ENCODE data around the gene GUCY2D.

GUCY2D gene

GRCh38 chr17:8068736-8069586, 66.5 kb downstream of the GUCY2D start:
- no peak for DNase-seq

- DNase-seq: no peak
Observed at GRCh38 chr17:8069587-8069860, 67.1 kb downstream of the GUCY2D start.

All from stimulated activated CD4-positive, alpha-beta T cell treated with anti-CD3 and anti-CD28 coated beads, Interleukin-4, amount 100 ng/mL, for 24 hours (primary cell).